Adrenal gland (tissue), 12 donors: ENCODE measurements around the gene COL4A1. TPM values are rescaled to one million over a fixed set of nuclear protein-coding genes. Genes with fewer than 3 reads are reported as not detected.

Experiments used
- DNase-seq, 7 donors: peaks; one replicate each; pipeline ENCODE4 v3.0.0-alpha.2; 2019 to 2020
- H3K27ac ChIP-seq, 5 donors: fragments of 200-600 bp; sonication (generic) in 4 of 5; 1 replicate in 3 of 5; 2 replicates in 2 of 5; pipeline versions ENCODE4 v1.5.1 to v1.8.0; 2016 to 2020; ENCODE audit warnings: mild to moderate bottlenecking in 1 of 5
- H3K27me3 ChIP-seq: fragments of 200-600 bp; 2 replicates; pipeline ENCODE4 v1.8.0; 2021
- H3K36me3 ChIP-seq, 2 donors: fragments of 200-600 bp; replicated peaks in 1 of 2; 1 replicate in 1 of 2; 2 replicates in 1 of 2; pipeline versions ENCODE4 v1.5.1 to v1.8.0; 2018 to 2022
- H3K4me1 ChIP-seq, 2 donors: fragments of 200-600 bp; replicated peaks in 1 of 2; 1 replicate in 1 of 2; 2 replicates in 1 of 2; pipeline versions ENCODE4 v1.5.1 to v1.8.0; 2018 to 2021
- H3K4me3 ChIP-seq, 4 donors: fragments of 200-600 bp; sonication (generic) in 3 of 4; one replicate each; pipeline ENCODE4 v1.5.1; 2016 to 2018
- H3K9me3 ChIP-seq, 3 donors: fragments of 200-600 bp; sonication (generic) in 1 of 3; replicated peaks in 1 of 3; 1 replicate in 2 of 3; 2 replicates in 1 of 3; pipeline versions ENCODE4 v1.5.1 to v1.8.0; 2016 to 2021
- CTCF ChIP-seq, 6 experiments: fragments of 450-650 bp in 4 of 6; fragments of 200-600 bp in 2 of 6; sonication (generic) in 1 of 6; IDR thresholded peaks; 1 replicate in 5 of 6; 2 replicates in 1 of 6; pipeline versions ENCODE4 v1.5.1 to v1.8.0; 2016 to 2021; ENCODE audit warnings: antibody characterized with exemption in 6 of 6, mild to moderate bottlenecking in 2 of 6, moderate library complexity in 1 of 6
- POLR2A ChIP-seq, 2 donors: fragments of 450-650 bp; IDR thresholded peaks; one replicate each; pipeline ENCODE4 v1.6.1; 2017; ENCODE audit warnings: antibody characterized with exemption in 2 of 2, mild to moderate bottlenecking in 2 of 2, moderate library complexity in 1 of 2
- WGBS, 4 donors: extraction: QIAGEN DNeasy Blood & Tissue Kit in 2 of 4; methylation state at CpG; one replicate each; pipeline versions ENCODE4 v1.1.5 to v1.1.7; 2013 to 2017; 5-methylcytosine and 5-hydroxymethylcytosine counted together
- intact Hi-C, 2 donors: fragments of 100-400 bp; cut with DNase I; formaldehyde crosslinking; loops; one replicate each; pipeline versions ENCODE4 v1.14.1 to v1.15.0; 2022 to 2023
- polyA plus RNA-seq, 3 donors: library from polyadenylated mRNA; stranded (reverse); fragments of 200-250 nt in 2 of 3; fragments of 350-450 nt in 1 of 3; fragmentation: Illumina TruSeq in 1 of 3; extraction: RNeasy Lipid Tissue Mini Kit (QIAGEN cat#74804) in 1 of 3; gene quantifications; one replicate each; pipeline ENCODE4 v1.2.3, GENCODE V29; 2013 to 2014
- total RNA-seq, 9 donors: library from RNA; depleted of rRNA in 4 of 9; stranded (reverse); fragments of >200 nt in 4 of 9; fragments of 120-200 nt in 1 of 9; fragmentation: NEBNext Ultra II Directional in 1 of 9; extraction: Animal tissue kit (Norgen Biotek cat#: 25700) in 1 of 9; gene quantifications; one replicate each; pipeline versions ENCODE4 v1.1.0 to v1.2.4, GENCODE V29; 2013 to 2023
- donor health status: healthy with polysubstance abuse.
- donor health status: Bipolar disorder and iron deficiency.
- donor health status: DM: yes; HTN: yes; CAD: no.
- donor health status: DM: no; HTN: no; CAD: no.
- donor health status: DM: no; HTN: no; CAD: no.
- donor health status: DM: yes; HTN: yes; CAD: no.

COL4A1 gene
- total and polyA plus RNA-seq, 12 donors = 62.4 to 364 (median 183) TPM

- WGBS, 4 donors = 75 to 86% (median 81%) methylated on average over 15 to 16 of the region's 16 CpGs
- intact Hi-C loops = loop anchor here in 1 of 2 donors (10.0 kb wide), 1 partner anchor 65 kb away; no protein-coding TSS in a partner anchor
- H3K27me3 ChIP-seq = peaks cover 4% of the 10 kb centered on the region
- H3K27ac ChIP-seq = peak overlapping the region in 2 of 5 donors; percentile 86 to 89
- H3K4me3 ChIP-seq = peak overlapping the region in 1 of 4 donors; percentile 77
- H3K4me1 ChIP-seq = peaks cover 0 to 12% of the 10 kb centered on the region in 2 donors
- no peak for DNase-seq
- no peaks in the 10 kb centered on the region for H3K9me3 ChIP-seq
- no peaks in the 10 kb centered on the region for H3K36me3 ChIP-seq
- no peak for TF ChIP-seq POLR2A (IDR thresholded peaks at IDR 0.05)
- TF ChIP-seq CTCF (IDR thresholded peaks at IDR 0.05) = no peak
These were observed 2.9 kb upstream of the COL4A1 start for GRCh38 chr13:110309661-110310524.

- intact Hi-C loops = loop anchor here in 1 of 2 donors (10.0 kb wide), 1 partner anchor 64 kb away; no protein-coding TSS in a partner anchor
- Histone ChIP-seq H3K27ac (peak overlapping the region in 2 of 5 donors; percentile 86 to 89), H3K9me3 (no peaks in the 10 kb centered on the region), H3K4me3 (peak overlapping the region in 2 of 4 donors; percentile 9 to 77), H3K27me3 (peaks cover 4% of the 10 kb centered on the region), H3K36me3 (no peaks in the 10 kb centered on the region), H3K4me1 (peaks cover 0 to 14% of the 10 kb centered on the region in 2 donors)
- WGBS, 4 donors = 27 to 43% (median 38%) methylated on average over 17 to 31 of the region's 31 CpGs
- DNase-seq = no peak
- TF ChIP-seq POLR2A (IDR thresholded peaks at IDR 0.05) (no peak), CTCF (IDR thresholded peaks at IDR 0.05) (no peak)
These were observed 1.9 kb upstream of the COL4A1 start for GRCh38 chr13:110308656-110309359.

DNA sequence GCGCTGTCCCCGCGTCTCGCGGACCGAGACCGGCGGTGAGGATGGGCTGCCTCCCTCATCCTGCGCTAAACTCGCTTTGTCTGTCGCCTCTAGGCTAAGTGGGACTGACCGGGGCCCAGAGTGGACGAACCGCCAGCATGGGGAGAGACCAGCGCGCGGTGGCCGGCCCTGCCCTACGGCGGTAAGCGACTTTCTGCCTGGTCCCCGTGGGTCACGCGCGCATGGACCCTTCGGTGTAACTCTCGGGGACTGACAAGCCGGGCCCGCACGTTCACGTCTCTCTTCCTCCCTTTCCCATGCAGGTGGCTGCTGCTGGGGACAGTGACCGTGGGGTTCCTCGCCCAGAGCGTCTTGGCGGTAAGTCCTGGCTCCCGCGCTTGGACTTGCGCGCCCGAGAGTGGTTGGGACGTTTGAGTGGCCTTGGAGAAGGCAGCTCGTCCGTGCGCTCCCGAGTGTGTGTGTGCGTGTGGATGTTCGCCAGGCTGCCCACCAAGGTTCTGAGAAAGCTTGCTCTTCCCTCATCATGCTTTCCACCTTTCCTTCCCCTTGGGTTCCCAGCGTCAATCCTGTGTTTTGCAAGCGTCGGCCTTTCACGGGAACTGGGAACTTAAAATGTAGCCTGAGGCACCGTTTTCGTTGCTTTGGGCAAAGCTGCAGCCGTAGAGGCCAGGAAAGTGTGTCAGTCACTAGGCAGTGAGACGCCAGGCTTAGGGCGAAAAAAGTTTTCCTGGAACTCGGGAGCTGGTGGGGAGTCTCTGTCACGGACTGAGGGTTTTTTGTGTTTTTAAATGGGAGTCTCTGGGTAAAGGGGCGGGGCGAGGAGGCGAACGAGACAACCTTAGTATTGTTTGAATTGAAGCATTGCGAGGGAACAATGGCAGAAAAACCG is 1.1 kb upstream of the COL4A1 start:
- peaks cover 4% of the 10 kb centered on the region for H3K27me3 ChIP-seq
- H3K27ac ChIP-seq = peak overlapping the region in 4 of 5 donors; percentile 38 to 89 (median 79)
- intact Hi-C loops = loop anchor here in 1 of 2 donors (10.0 kb wide), 1 partner anchor 63 kb away; no protein-coding TSS in a partner anchor
- H3K4me3 ChIP-seq = peak overlapping the region in 2 of 4 donors; percentile 21 to 77
- peak in 2 of 7 donors; percentile 13 to 32 for DNase-seq
- WGBS, 4 donors = 3 to 10% (median 6%) methylated on average over 7 to 64 of the region's 64 CpGs
- no peaks in the 10 kb centered on the region for H3K9me3 ChIP-seq
- no peaks in the 10 kb centered on the region for H3K36me3 ChIP-seq
- H3K4me1 ChIP-seq = peaks cover 0 to 15% of the 10 kb centered on the region in 2 donors
- no peak for TF ChIP-seq POLR2A (IDR thresholded peaks at IDR 0.05)
- no peak for TF ChIP-seq CTCF (IDR thresholded peaks at IDR 0.05)
